SK-N-SH (cell line): ENCODE data around the gene SEMA3C. TPM values are rescaled to one million over a fixed set of nuclear protein-coding genes. Genes with fewer than 3 reads are reported as not detected.

Experiments
- CTCF ChIA-PET: fragments of 300-600, 350-600 bp; formaldehyde crosslinking; extraction: SDS; loops from one replicate; lab custom pipeline; 2021; lab: Yijun Ruan, JAX
- POLR2A ChIA-PET: fragments of 350-600 bp; sonication (Branson Sonifier 250); formaldehyde crosslinking; extraction: SDS; loops from one replicate; lab custom pipeline; 2020; ENCODE audit warnings: antibody characterized with exemption, inconsistent platforms; lab: Yijun Ruan, JAX
- DNase-seq: peaks from one replicate; pipeline ENCODE4 v3.0.0; 2012
- H2AFZ ChIP-seq: fragments of 200-600 bp; sonication (generic); 2 replicates; pipeline ENCODE4 v1.8.1; 2016; ENCODE audit warnings: antibody characterized with exemption, mild to moderate bottlenecking, low read depth
- H3F3A ChIP-seq: fragments of 200-600 bp; sonication (generic); replicated peaks from 2 replicates; pipeline ENCODE3; 2016; ENCODE audit warnings: antibody characterized with exemption, mild to moderate bottlenecking; ENCODE audit not compliant: insufficient read depth
- H3K27ac ChIP-seq, 2 experiments: fragments of 200-500 bp in 1 of 2; fragments of 200-600 bp in 1 of 2; sonication (Bioruptor generic) in 1 of 2; sonication (generic), shearing (Covaris generic) in 1 of 2; 2 replicates each; pipeline versions ENCODE4 v1.5.1 to v1.6.1; 2014 to 2016; ENCODE audit warnings: low read depth in 2 of 2, inconsistent platforms in 1 of 2, low read length in 1 of 2, mild to moderate bottlenecking in 1 of 2, mixed read lengths in 1 of 2
- H3K27me3 ChIP-seq: fragments of 200-600 bp; sonication (generic), shearing (Covaris generic); 2 replicates; pipeline ENCODE4 v1.6.1; 2016; ENCODE audit warnings: mixed run types; ENCODE audit not compliant: insufficient read depth
- H3K36me3 ChIP-seq, 2 experiments: fragments of 200-500 bp in 1 of 2; fragments of 200-600 bp in 1 of 2; sonication (Bioruptor generic) in 1 of 2; sonication (generic) in 1 of 2; replicated peaks in 1 of 2; 2 replicates each; pipeline versions ENCODE3 to v1.5.1; 2014 to 2016; ENCODE audit warnings: low read length in 1 of 2, mild to moderate bottlenecking in 1 of 2; ENCODE audit not compliant: insufficient read depth in 2 of 2, control insufficient read depth in 1 of 2
- H3K4me1 ChIP-seq, 2 experiments: fragments of 200-500 bp in 1 of 2; fragments of 200-600 bp in 1 of 2; sonication (Bioruptor generic) in 1 of 2; sonication (generic), shearing (Covaris generic) in 1 of 2; 2 replicates each; pipeline versions ENCODE4 v1.5.1 to v1.6.1; 2014 to 2016; ENCODE audit warnings: low read depth in 1 of 2, low read length in 1 of 2, mixed run types in 1 of 2; ENCODE audit not compliant: insufficient read depth in 2 of 2, control insufficient read depth in 1 of 2
- H3K4me2 ChIP-seq: fragments of 200-600 bp; sonication (generic), shearing (Covaris generic); 2 replicates; pipeline ENCODE4 v1.6.1; 2017; ENCODE audit warnings: mixed run types
- H3K4me3 ChIP-seq, 2 experiments: fragments of 200-500 bp in 1 of 2; fragments of 200-600 bp in 1 of 2; sonication (Bioruptor generic) in 1 of 2; sonication (generic), shearing (Covaris generic) in 1 of 2; 2 replicates each; pipeline versions ENCODE4 v1.5.1 to v1.8.1; 2014 to 2016; ENCODE audit warnings: low read depth in 2 of 2, inconsistent platforms in 1 of 2, low read length in 1 of 2, mild to moderate bottlenecking in 1 of 2, mixed read lengths in 1 of 2, moderate library complexity in 1 of 2
- H3K79me2 ChIP-seq: fragments of 200-600 bp; sonication (generic); 2 replicates; pipeline ENCODE4 v1.8.1; 2017; ENCODE audit warnings: mild to moderate bottlenecking; ENCODE audit not compliant: insufficient read depth
- H3K9ac ChIP-seq: fragments of 200-600 bp; sonication (generic); 2 replicates; pipeline ENCODE4 v1.6.1; 2017; ENCODE audit warnings: mixed run types
- H3K9me2 ChIP-seq: fragments of 200-600 bp; sonication (generic); 2 replicates; pipeline ENCODE4 v1.6.1; 2017; ENCODE audit warnings: mixed run types
- H3K9me3 ChIP-seq: fragments of 200-600 bp; sonication (generic); 2 replicates; pipeline ENCODE4 v1.6.1; 2017; ENCODE audit warnings: mixed run types, mild to moderate bottlenecking, moderate library complexity
- H4K20me1 ChIP-seq: fragments of 200-600 bp; sonication (generic); 2 replicates; pipeline ENCODE4 v1.6.1; 2017; ENCODE audit warnings: mild to moderate bottlenecking, mixed run types; ENCODE audit not compliant: insufficient read depth
- ELF1 ChIP-seq: IDR thresholded peaks from 2 replicates; pipeline ENCODE4 v1.4.0; 2012
- GATA2 ChIP-seq: sonication (generic); formaldehyde crosslinking; IDR thresholded peaks from 2 replicates; pipeline ENCODE4 v1.5.0; 2020; ENCODE audit warnings: mild to moderate bottlenecking, missing genetic modification reagents
- IRF3 ChIP-seq: fragments of 150-350 bp; IDR thresholded peaks from 2 replicates; pipeline ENCODE4 v1.6.1; 2016; ENCODE audit warnings: mild to moderate bottlenecking, low read depth, low read length
- RAD21 ChIP-seq: IDR thresholded peaks from 2 replicates; pipeline ENCODE4 v1.6.1; 2012; ENCODE audit warnings: mild to moderate bottlenecking, low read length
- SIN3A ChIP-seq: IDR thresholded peaks from 2 replicates; pipeline ENCODE4 v1.6.1; 2012; ENCODE audit warnings: low read depth, mild to moderate bottlenecking, low read length, moderate library complexity, borderline replicate concordance
- WGBS: methylation state at CpG from one replicate; pipeline ENCODE4 v1.1.6; 2017; ENCODE audit warnings: low lambda C conversion rate; 5-methylcytosine and 5-hydroxymethylcytosine counted together
- polyA plus RNA-seq, 3 experiments: library from polyadenylated mRNA; depleted of rRNA; stranded (reverse); fragments of >200 nt; gene quantifications; 2 replicates each; pipeline ENCODE4 v1.2.3, GENCODE V29; 2012
- TF ChIP-seq, protein P1 (sequence below): IDR thresholded peaks from 2 replicates; pipeline ENCODE4 v1.6.1; 2012; ENCODE audit warnings: mild to moderate bottlenecking, low read depth, low read length, moderate library complexity
- TF ChIP-seq, protein P2 (sequence below): fragments of 150-350 bp; IDR thresholded peaks from 2 replicates; pipeline ENCODE4 v1.6.1; 2017; ENCODE audit warnings: antibody characterized with exemption, low read length, low read depth, borderline replicate concordance
- TF ChIP-seq, protein P3 (sequence below): IDR thresholded peaks from 2 replicates; pipeline ENCODE4; 2012
- TF ChIP-seq, protein P4 (sequence below): IDR thresholded peaks from 2 replicates; pipeline ENCODE4 v1.4.0; 2012; ENCODE audit warnings: low read depth, borderline replicate concordance

Gene SEMA3C
- polyA plus RNA-seq, 1 of the 3 experiments (the other 2 are of a cell fraction), result 51.1 TPM

GRCh38 chr7:80957226-80957777, 38.5 kb upstream of the SEMA3C start (continued):
- TF ChIP-seq RAD21, result no peak

DNA sequence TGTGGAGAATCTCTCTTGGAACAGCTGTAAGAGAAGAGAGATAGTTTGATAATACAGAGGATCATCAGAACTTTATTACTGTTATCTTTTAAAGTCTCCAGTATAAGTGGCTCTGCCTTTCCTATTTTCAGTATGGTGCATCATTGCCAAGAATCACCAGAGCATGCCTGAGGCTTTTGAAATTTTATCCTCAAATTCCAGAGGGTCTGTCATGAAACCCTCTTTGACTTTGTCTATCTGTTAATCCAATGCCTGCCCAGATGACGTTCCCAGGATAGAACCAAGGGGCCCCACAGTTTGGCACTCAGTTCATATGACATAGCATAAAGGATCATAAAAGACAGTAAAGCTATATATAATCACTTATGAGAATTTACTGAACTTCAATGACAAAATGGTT, 35.3 kb upstream of the SEMA3C start:
- no peak for DNase-seq
- CTCF ChIA-PET, result interaction anchor here (0.6 to 1.2 kb wide), 2 partner anchors 33 to 516 kb away, joined by 3 to 6 read pairs; no protein-coding TSS in a partner anchor
- no peak overlapping the region for H3K4me3 ChIP-seq
- H3K9me2 ChIP-seq, result no peaks in the 10 kb centered on the region
- H3K27ac ChIP-seq, result no peak overlapping the region
- H3F3A ChIP-seq, result peaks cover 4% of the 10 kb centered on the region
- no peaks in the 10 kb centered on the region for H4K20me1 ChIP-seq
- no peaks in the 10 kb centered on the region; a peak in 1 of 4 replicates for H3K4me1 ChIP-seq
- POLR2A ChIA-PET, result no interaction called here
- H3K36me3 ChIP-seq, result no peaks in the 10 kb centered on the region
- H2AFZ ChIP-seq, result no peak overlapping the region
- no peaks in the 10 kb centered on the region for H3K9me3 ChIP-seq
- no peak overlapping the region for H3K9ac ChIP-seq
- H3K79me2 ChIP-seq, result no peaks in the 10 kb centered on the region
- 95% methylated on average over 1 of the region's 1 CpG for WGBS
- TF ChIP-seq GATA2 (CRISPR knock-in tag) (no peak), SIN3A (no peak), RAD21 (no peak), ELF1 (no peak)
- TF ChIP-seq, protein P1, sequence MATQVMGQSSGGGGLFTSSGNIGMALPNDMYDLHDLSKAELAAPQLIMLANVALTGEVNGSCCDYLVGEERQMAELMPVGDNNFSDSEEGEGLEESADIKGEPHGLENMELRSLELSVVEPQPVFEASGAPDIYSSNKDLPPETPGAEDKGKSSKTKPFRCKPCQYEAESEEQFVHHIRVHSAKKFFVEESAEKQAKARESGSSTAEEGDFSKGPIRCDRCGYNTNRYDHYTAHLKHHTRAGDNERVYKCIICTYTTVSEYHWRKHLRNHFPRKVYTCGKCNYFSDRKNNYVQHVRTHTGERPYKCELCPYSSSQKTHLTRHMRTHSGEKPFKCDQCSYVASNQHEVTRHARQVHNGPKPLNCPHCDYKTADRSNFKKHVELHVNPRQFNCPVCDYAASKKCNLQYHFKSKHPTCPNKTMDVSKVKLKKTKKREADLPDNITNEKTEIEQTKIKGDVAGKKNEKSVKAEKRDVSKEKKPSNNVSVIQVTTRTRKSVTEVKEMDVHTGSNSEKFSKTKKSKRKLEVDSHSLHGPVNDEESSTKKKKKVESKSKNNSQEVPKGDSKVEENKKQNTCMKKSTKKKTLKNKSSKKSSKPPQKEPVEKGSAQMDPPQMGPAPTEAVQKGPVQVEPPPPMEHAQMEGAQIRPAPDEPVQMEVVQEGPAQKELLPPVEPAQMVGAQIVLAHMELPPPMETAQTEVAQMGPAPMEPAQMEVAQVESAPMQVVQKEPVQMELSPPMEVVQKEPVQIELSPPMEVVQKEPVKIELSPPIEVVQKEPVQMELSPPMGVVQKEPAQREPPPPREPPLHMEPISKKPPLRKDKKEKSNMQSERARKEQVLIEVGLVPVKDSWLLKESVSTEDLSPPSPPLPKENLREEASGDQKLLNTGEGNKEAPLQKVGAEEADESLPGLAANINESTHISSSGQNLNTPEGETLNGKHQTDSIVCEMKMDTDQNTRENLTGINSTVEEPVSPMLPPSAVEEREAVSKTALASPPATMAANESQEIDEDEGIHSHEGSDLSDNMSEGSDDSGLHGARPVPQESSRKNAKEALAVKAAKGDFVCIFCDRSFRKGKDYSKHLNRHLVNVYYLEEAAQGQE, result no peak
- TF ChIP-seq, protein P2, sequence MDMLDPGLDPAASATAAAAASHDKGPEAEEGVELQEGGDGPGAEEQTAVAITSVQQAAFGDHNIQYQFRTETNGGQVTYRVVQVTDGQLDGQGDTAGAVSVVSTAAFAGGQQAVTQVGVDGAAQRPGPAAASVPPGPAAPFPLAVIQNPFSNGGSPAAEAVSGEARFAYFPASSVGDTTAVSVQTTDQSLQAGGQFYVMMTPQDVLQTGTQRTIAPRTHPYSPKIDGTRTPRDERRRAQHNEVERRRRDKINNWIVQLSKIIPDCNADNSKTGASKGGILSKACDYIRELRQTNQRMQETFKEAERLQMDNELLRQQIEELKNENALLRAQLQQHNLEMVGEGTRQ, result no peak
- no peak overlapping the region for H3K4me2 ChIP-seq
- no peaks in the 10 kb centered on the region for H3K27me3 ChIP-seq

GRCh38 chr7:80950550-80950967, 31.7 kb upstream of the SEMA3C start:
- no peak overlapping the region for H2AFZ ChIP-seq
- no peak for DNase-seq

More at GRCh38 chr7:80950550-80950967, 31.7 kb upstream of the SEMA3C start:
- H3F3A ChIP-seq, result peaks cover 4% of the 10 kb centered on the region
- H3K9me3 ChIP-seq, result no peaks in the 10 kb centered on the region
- H3K4me1 ChIP-seq, result peaks cover 0 to 5% of the 10 kb centered on the region in 2 experiments; a peak in 2 of 4 replicates
- TF ChIP-seq IRF3, result no peak
- TF ChIP-seq, protein P3, sequence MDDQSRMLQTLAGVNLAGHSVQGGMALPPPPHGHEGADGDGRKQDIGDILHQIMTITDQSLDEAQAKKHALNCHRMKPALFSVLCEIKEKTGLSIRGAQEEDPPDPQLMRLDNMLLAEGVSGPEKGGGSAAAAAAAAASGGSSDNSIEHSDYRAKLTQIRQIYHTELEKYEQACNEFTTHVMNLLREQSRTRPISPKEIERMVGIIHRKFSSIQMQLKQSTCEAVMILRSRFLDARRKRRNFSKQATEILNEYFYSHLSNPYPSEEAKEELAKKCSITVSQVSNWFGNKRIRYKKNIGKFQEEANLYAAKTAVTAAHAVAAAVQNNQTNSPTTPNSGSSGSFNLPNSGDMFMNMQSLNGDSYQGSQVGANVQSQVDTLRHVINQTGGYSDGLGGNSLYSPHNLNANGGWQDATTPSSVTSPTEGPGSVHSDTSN, result peak; percentile 11; the same call in 1 of the 2 replicates
- TF ChIP-seq, protein P4, sequence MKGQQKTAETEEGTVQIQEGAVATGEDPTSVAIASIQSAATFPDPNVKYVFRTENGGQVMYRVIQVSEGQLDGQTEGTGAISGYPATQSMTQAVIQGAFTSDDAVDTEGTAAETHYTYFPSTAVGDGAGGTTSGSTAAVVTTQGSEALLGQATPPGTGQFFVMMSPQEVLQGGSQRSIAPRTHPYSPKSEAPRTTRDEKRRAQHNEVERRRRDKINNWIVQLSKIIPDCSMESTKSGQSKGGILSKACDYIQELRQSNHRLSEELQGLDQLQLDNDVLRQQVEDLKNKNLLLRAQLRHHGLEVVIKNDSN, result no peak
- TF ChIP-seq, protein P2, result no peak
- WGBS, result 44% methylated on average over 2 of the region's 2 CpGs
- no peaks in the 10 kb centered on the region for H3K9me2 ChIP-seq
- no peaks in the 10 kb centered on the region for H3K79me2 ChIP-seq
- H3K4me3 ChIP-seq, result no peak overlapping the region
- H3K36me3 ChIP-seq, result no peaks in the 10 kb centered on the region
- H3K9ac ChIP-seq, result no peak overlapping the region
- H3K4me2 ChIP-seq, result no peak overlapping the region
- ChIA-PET POLR2A (no interaction called here), CTCF (interaction anchor here (0.6 kb wide), 1 partner anchor 830 kb away, joined by 3 read pairs; no protein-coding TSS in a partner anchor)
- H4K20me1 ChIP-seq, result no peaks in the 10 kb centered on the region
- no peaks in the 10 kb centered on the region for H3K27me3 ChIP-seq
- H3K27ac ChIP-seq, result no peak overlapping the region
